PC-3 (cell line): Measurements from ENCODE around the gene IFT172.

Experiments
- CTCF ChIP-seq: fragments of 300-600 bp; sonication (generic); conservative IDR thresholded peaks from 2 replicates; pipeline ENCODE4 v1.5.1; 2017; ENCODE audit warnings: antibody characterized with exemption, low read depth, mild to moderate bottlenecking, low read length
- EZH2 ChIP-seq: fragments of 300-600 bp; sonication (generic); IDR thresholded peaks from one replicate; pipeline ENCODE4 v1.6.1; 2017; ENCODE audit warnings: antibody characterized with exemption, mild to moderate bottlenecking, low read length; ENCODE audit not compliant: unreplicated experiment
- EZH2phosphoT487 ChIP-seq: fragments of 300-600 bp; sonication (generic); IDR thresholded peaks from 2 replicates; pipeline ENCODE4 v1.6.1; 2018; ENCODE audit warnings: mild to moderate bottlenecking, antibody characterized with exemption, low read length, borderline replicate concordance

GRCh38 chr2:27428978-27429541 lies 60.5 kb downstream of the IFT172 start:
- no peak for TF ChIP-seq EZH2
- TF ChIP-seq CTCF = no peak
- no peak for TF ChIP-seq EZH2phosphoT487
